Putamen (tissue), 1 donor: ENCODE results near the gene CAT.

Source experiments
- DNase-seq: peaks from one replicate; pipeline ENCODE4 v3.0.0-alpha.2; 2016; ENCODE audit warnings: low spot score

The CAT gene

DNA sequence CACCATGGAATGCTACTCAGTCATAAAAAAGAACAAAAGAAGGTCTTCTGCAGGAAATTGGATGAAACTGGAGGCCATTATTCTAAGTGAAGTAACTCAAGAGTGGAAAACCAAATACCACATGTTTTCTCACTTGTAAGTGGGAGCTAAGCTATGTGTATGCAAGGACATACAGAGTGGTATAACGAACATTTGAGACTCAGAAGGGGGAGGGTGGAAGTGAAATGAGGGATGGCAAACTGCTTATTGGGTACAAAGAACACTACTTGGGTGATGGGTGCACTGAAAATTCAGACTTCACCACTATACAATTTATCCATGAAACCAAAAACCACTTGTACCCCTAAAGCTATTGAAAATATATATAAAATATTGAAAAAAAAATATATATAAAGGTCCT lies 13.4 kb upstream of the CAT start:
- no peak for DNase-seq

DNA sequence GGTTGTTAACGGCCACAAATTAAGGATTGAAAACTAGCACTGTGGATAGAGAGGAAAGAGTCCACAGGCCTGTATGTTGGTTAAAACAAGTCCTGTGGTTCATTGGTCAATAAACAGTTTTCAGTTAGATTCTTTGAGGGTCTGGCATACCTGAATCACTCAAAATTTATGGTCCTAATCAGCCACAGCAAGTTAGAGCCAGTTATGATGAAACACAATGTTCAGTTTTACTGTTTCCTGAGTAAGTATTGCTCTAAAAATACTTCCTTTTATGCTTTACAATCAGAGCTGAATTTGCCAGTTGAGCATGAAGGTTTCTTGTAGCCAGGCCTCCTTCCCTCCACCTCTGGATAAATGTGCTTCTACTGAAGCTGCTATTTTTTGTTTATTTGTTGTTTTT lies 12.9 kb upstream of the CAT start:
- no peak for DNase-seq

DNA sequence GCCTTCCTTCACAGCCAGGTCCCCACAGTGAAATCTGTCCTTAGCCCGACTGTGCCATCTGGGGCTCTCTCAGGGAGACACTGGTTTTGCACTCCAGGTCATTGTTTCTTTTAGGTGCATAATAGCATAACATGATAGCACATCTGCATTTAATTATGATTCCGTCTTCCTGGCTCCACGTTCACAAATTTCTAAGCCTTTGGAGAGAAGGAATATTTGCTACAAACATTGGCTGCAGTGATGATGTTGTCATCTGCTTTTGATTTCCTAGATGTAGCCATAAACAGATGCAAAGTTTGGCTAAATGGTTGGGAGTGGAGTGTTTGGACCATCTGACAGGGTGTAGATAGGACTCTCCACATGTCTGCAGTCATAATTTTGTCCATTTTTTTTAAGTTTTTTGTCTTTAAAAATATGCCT lies 12.0 kb upstream of the CAT start:
- DNase-seq = no peak

DNA sequence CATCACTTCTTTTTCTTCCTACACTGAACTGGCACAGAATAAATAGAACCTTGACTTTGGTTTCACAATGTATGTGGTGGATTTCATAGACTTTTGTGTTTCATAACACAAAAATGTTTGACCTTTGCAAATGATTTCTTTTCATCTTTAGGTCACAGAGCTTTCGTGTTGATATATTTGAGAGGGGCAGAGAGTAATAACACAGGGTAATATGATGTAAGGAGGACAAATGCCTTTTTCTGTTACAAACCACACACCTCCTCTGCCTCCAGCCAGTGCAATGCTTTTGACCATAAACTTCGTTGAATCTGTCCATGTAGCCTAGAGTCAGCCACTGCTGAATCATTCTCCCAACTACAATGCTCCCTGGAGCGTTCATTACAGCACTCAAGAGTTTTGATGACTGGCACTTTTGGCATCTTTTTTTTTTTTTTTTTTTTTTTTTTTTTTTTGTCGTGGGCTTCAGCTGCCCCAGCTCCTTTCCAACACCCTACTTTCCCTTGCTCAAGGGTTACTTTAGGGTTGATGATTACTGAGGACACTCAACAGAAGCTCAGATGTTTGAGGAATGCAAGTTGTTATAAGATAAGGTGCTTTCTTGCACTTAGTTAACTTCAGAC lies 11.4 kb upstream of the CAT start:
- no peak for DNase-seq

DNA sequence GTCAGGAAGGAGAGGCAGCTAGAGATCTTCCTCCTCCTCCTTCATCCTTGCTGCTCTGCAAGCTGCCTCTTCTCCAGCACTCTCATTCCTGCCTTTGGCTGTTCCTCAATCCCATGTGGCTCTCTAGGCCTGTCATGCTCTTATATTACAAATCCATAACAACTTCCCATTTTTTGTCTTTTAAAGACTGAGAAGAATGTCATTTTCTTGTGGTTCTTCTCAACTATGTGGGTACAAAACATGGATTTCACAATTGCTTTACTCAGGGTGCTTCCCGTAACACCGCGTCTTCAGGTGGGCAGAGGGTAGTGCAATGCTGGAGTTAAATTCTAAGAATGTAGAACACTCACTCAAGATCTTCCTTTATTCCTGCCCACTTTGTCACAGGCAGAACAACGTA lies 6.8 kb upstream of the CAT start:
- DNase-seq = no peak

DNA sequence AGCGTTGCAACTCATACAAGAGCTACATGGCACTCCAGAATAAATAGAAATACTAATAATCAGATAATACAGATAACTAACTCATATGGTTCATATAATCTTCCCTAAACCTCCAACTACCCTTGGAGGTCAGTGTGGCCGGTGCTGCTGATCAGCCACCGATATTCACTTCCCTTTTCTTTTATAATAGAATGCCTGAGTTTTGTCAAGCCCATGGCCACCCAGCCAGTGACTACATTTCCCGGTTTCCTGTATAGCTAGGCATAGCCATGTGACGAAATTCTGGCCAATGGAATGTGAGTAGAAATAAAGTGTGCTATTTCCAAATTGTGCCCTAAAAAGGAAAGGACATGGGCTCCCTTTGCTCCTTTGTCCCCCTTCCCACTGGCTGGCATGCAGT lies 5.9 kb upstream of the CAT start:
- DNase-seq = no peak

DNA sequence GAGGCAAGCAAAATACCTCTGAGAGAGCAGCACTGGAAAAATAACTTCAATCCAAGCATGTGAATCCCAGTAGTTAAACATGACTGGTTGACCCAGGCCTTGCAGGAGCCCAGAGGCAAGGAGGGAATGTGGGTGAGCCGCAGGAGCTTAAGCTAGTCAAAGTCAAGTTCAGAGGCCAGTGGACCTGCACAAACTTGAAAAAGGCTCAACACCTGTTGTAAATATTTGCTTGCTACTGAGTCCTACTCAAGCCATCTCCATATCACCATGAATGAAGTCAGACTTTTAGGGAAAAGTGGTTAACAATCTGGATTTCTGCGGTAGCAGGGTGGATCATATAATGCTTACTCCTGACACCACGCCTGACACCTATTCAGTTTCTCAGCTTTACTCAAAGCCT lies 4.8 kb upstream of the CAT start:
- no peak for DNase-seq

DNA sequence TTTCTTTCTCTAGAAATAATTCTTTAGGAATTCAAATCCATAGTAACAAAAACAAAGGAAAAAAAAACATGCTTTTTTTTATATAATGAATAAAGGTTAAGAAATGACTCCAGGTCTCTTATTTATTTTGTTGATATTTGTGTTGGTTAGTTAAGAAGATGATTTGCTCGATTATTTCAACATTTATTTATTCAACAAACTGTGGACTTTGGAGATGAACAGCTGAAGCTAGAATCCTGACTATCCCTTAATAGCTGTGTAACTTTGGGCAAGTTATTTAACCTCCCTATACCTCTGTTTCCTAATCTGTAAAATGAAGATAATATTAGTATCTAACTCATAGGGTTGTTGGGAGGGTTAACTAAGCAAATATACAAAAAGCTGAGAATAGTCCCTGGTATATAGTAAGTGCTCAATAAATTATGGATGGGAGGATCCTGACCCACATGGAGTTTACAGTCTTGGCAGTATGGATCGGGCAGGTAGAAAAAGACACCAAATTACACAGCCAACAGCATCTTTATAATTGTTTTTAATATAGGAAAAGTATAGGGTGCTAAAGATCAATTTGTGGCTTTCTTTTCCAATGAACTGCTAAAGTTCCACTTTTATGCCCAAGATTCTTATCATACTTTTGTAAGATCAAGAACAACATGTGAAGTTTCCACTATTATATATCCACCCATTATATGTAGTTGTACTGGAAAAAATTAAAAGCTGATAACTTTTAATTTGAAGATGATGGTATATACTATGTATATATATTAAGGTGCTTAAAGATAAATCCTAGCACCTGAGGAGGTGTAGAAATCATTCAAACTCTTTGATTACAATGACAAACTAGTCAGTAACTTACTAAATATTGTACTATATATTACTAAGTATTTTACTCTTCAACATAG lies 1.3 kb upstream of the CAT start:
- no peak for DNase-seq

DNA sequence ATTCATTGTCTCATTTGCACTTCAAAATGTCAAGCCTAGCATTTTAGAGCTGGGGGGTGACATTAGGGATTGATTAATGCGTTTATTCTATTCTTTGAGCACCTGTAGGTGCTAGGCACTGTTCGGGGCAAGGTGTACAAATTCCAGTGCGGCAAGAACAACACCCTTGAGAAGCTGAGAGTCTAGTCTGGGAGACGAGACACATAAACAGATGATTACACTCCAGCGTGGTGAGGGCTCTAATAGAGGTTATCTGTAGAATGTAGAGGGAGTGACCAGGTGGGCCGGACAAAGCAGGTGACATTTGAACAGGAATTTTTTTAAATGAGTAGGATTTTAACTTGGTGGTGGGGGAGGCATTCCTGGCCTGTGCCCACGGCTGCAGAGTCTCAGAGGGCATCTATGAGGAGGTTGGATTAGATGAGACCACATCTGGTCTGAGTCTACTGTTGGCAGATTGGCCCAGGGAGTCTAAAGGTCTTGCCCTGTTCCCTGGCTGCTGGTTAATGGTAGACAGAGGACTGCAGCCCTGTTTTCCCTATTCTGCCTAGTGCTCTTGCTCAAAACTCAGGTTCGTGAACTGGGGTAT lies 970 bp downstream of the CAT start:
- DNase-seq = no peak

DNA sequence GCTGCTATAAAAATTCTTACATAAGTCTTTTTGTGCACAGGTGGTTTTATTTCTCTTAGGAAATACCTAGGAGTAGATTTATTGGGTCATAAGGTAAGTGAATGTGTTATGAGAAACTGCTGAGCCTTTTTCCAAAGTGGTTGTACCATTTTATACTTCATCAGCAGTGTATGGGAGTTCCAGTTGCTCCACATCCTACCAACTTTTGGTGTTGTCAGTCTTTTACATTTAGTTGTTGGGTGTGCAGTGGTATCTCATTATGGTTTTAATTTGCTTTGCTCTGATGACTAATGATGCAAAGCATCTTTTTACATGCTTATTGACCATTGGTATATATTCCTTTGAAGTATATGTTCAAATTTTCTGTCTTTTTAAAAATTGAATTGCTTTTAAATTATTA lies 3.1 kb downstream of the CAT start:
- no peak for DNase-seq

DNA sequence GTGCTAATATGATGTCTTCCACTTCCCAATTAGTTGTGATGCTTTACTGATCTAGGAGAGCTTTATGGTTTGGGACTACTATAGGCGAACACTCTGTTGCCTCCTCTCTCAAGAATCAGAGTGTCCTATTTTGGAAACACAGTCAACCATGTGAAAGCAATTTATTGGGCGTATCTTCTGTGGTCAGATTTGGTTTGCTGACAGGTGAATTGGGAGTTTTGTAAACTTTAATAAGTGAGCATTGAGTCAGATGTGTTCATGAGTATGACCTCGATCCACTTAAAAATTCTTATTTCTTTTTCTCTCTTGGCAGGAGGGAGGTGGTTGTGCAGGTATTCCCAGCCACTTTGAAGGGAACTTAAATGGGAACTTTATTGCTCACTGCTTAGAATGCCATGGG lies 4.4 kb downstream of the CAT start:
- no peak for DNase-seq

DNA sequence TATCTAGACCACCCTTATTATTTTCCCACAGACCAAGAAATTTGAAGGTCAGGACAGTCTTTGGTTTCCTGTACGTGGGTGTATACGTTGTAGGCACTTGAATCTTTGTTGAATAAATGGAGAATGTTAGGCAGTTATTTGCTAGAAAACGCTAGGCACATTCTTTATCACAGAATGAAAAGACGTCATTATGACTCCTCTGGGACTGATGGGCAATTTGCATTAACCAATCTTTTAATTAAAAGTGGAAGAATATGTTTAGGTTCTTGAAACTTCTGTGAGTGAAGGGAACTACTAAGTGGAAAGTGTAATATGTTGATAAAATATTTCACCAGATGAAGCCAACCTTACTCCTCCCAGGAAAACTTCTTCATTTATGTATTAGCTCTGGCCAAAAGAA lies 5.7 kb downstream of the CAT start:
- DNase-seq = no peak

DNA sequence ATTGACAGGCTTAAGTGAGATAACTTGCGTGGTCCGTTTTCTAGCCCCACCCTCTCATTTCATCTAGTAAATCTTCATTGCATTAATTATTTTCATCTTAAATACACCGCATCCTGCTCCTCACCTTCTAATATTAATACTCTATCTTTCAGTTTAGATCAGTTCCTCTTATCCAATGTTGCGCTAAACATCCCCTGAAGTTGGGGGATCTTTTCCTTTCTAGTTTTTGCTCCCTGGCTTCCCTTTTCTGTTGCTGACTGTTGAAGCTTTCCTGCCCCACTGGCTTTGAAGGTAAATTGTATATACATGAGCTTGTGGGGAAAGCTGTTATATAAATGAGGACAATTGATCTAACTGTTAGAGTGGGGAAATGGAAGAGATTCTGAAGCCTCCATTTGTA lies 7.2 kb downstream of the CAT start:
- no peak for DNase-seq

DNA sequence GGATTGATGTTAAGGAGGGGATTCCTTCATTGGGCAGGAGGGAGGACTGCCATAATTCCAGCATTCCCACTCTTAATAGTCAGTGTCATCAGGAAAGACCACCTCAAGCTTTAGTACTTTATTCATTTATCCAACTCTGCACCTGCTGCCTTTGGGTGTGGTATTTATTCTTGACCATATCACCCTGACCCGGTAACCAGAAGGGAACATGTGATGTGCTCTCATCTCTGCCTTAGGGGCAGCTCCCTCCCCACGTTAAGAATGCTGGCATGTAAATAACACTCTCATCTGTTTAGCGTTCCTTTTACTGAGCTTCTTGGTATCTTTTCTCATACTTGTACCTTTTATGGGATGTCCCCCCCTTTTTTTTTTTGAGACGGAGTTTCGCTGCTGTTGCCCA lies 7.7 kb downstream of the CAT start:
- DNase-seq = no peak

DNA sequence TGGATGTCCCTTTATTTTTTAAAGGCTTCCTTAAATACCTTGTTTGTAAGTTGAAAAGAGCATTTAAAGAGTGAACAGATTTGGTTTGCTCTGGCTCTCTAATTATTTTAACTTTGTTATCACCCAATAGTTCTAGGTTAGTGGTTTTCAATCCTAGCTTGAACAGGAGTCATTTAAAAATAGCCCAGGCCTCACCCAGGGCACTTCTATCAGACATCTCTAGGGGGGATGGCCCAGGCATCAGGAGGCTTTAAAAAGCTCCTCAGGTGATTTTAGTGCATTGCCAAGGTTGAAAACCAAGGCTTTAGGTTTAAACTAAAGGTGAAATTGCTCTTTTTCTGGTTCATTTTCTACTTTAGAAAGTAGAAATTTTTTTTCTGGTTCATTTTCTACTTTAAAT lies 8.3 kb downstream of the CAT start:
- DNase-seq = no peak

DNA sequence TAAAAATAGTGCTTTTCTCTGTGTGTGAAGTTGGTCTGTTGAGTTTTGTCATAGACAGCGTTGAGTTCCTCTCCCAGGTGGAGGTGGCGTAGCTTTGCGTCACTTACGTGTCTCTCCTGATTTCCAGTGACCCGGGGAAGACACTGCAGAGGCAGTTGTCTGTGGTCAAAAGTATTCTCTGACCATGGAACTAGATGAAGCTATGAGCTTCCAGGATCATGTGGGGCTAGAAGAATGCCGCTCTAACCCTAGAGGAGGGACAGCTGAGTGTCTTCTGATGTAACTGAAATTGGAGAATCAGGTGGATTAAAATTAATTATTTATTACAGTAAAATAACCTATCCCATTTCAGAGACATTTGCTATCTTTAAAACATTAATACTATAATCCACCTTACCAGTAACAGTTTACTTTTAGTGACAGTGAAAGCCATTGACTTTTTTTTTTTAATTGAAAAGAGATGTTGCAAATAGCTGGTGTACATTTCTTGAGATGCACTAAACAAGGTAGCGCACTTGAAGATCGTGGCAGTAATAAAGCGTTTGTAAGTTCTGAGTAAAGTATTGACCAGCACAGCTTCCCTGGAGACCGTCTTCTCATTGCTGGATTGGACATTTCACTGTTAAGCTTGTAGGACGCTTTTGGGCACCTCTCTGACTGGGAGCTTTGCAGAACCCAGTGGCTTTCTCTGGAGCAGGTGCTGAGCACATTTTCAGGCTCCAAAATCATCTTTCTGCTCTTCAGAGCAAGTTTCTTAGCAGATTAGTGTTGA lies 9.7 kb downstream of the CAT start:
- DNase-seq = no peak

DNA sequence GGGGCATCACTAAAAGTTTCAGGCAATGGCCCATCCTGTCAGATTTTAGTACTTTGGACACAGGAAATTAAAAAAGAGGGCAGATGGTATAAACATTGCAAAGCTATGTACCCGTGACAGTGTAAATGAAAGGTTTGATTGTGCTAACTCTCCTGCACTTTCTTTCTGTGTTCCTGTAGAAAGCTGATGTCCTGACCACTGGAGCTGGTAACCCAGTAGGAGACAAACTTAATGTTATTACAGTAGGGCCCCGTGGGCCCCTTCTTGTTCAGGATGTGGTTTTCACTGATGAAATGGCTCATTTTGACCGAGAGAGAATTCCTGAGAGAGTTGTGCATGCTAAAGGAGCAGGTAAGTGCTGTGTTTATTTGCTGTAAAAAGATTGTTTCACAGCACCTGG lies 10.3 kb downstream of the CAT start:
- no peak for DNase-seq

DNA sequence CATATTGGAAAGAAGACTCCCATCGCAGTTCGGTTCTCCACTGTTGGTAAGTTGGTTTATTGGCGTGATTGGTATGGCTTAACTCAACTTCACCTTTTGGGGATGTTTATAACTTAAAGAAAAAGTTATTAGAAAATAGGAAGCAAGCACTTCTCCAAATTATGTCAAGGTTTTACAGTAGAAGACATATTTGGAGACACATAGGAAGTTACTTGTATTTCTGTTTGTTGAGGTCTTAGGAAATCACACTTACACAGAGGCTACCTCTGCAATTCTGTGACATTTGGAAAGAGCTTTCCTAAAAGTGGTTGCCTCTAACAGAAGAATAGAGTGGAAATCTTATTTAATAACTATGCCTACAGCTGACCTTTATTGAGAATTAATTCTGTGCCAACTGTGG lies 12.3 kb downstream of the CAT start:
- no peak for DNase-seq

DNA sequence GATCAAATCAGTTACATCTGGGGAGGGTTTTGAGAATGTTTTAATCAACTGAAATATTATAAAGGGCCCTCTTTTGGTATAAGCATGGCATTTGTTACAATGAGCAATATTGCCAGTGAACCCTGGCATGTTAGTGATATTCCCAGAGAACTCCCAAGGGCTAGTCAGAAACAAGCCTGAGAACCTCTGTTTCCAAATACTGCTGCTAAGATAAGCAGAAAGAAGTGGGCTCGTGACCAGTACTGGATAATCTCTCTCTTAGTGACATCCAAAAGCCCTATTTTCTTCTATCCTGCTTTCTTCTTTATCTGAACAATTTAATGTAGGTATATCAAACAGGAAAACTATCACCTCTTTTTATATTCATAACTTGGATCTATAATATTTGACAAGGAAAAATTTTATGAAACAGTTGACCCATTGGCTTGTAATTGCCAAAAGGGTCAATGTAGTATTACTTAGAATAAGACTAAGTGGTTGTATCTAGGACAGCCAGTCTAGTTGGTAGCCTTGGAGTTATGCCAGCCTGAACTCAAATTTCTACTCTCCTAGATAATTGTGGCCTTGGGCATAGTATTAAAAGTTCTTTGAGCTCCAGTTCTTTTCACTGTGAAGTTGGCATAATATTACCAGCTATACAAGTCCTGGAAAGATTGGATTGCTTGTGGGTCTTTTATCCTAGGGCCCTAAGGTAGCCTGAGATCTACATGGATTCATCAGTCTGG lies 15.7 kb downstream of the CAT start:
- DNase-seq = no peak

DNA sequence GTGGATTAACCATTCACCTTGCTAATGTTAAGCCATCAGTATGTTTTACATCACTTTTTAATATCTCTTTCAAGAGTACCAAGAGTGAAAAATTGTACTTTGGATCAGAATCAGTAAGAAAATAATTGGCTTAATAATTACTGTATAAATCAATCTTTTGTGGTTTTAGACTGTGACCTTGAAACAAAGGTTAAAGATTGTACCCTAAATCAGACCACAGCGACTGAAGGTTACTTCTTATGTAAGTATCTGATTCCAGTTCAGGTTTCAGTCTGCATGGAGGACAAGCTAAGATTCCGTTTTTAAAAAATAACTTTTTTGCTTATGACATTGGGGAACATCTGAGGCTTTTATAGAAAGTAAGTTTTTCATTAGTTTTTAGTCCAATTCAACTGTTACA lies 18.9 kb downstream of the CAT start:
- no peak for DNase-seq

DNA sequence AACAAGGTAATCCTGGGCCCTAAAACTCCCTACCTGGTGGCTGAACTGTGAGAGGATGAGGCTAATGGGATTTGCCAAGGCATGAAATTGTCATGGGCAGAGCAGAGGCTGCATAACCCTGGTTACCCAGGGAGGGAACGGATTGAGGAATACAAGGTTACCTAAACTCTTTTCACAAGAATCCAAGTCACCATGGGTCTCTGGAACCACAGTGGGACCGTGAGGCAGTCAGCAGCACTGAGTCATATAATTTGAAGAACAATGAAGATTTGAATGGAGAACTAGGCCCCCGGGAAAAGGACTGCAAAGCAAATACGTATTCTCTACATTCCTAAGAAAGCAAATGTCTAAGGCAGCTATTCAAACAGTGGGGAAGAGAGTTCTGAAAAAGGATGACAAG lies 19.8 kb downstream of the CAT start:
- no peak for DNase-seq
